Measurements from ENCODE around the gene MORF4L1. TPM values are rescaled to one million over a fixed set of nuclear protein-coding genes. Genes with fewer than 3 reads are reported as not detected.
A peak's percentile ranks its signal among the peaks of the same experiment; 100 is the strongest.

Gene MORF4L1
- total RNA-seq, 1 experiment from 2014 or later = 503 TPM

DNA sequence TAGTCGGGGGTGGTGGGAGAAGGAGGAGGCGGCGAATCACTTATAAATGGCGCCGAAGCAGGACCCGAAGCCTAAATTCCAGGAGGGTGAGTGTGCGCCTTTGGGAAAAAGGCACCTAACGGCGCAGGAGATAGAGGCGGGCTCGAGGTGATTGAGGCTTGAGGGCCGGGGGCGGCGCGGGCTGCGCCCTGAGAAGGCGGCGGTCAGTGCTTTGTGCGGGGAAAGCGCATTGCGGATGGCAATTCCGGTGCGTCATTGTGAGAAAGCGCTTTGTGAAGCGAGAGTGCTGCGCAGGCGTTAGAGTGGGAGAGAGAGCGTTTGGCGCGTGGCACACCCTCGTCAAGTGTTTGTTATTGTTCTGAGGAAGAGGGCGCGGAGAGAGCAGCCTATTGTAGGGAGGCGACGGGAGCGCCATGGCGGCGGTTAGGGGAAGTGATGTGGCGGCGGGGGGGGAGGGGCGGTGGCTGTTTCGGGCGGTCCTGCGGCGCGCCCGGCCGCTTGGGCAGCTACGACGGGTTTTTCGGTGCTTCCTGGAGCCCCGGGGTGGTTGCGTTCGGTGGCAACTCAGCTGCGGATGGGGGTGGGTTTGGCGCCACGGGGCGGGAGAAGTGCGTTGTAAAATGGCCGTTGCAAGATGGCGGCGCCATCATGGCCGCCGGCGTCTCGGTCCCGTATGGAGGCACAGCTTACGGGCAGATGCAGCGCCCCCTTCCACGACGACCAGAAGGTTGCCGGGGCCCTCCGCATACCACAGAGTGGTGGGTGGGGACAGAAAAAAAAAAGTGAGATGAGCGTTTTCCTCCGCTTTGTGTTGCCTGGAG is 492 bp downstream of the MORF4L1 start:
- peaks cover 9% of the 10 kb centered on the region for H3K36me3 Mint-ChIP-seq
- ChIA-PET CTCF (interaction anchor here (0.6 to 3.6 kb wide), 16 partner anchors 11 to 558 kb away, joined by 3 to 20 read pairs (median 4); partner anchors contain the start of gene ADAMTS7), POLR2A (interaction anchor here (0.6 to 2.9 kb wide), 10 partner anchors 10 to 307 kb away, joined by 3 to 13 read pairs (median 4); partner anchors contain the start of gene CHRNA5)
- no peaks in the 10 kb centered on the region for H3K27me3 Mint-ChIP-seq (ENCODE audit: low read depth)
- peaks cover 45% of the 10 kb centered on the region for H3K4me1 Mint-ChIP-seq
- peak overlapping the region; percentile 100 for H3K4me3 Mint-ChIP-seq
- peak; percentile 71 for ATAC-seq
- H3K9me3 Mint-ChIP-seq = no peaks in the 10 kb centered on the region
- peak; percentile 91 for DNase-seq (ENCODE audit: low spot score)
- H3K27ac Mint-ChIP-seq = peak overlapping the region; percentile 100
- TF ChIP-seq, protein P1, sequence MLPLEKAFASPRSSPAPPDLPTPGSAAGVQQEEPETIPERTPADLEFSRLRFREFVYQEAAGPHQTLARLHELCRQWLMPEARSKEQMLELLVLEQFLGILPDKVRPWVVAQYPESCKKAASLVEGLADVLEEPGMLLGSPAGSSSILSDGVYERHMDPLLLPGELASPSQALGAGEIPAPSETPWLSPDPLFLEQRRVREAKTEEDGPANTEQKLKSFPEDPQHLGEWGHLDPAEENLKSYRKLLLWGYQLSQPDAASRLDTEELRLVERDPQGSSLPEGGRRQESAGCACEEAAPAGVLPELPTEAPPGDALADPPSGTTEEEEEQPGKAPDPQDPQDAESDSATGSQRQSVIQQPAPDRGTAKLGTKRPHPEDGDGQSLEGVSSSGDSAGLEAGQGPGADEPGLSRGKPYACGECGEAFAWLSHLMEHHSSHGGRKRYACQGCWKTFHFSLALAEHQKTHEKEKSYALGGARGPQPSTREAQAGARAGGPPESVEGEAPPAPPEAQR (CRISPR knock-in tag; IDR thresholded peaks at IDR 0.05) = no peak
- TF ChIP-seq, protein P2, sequence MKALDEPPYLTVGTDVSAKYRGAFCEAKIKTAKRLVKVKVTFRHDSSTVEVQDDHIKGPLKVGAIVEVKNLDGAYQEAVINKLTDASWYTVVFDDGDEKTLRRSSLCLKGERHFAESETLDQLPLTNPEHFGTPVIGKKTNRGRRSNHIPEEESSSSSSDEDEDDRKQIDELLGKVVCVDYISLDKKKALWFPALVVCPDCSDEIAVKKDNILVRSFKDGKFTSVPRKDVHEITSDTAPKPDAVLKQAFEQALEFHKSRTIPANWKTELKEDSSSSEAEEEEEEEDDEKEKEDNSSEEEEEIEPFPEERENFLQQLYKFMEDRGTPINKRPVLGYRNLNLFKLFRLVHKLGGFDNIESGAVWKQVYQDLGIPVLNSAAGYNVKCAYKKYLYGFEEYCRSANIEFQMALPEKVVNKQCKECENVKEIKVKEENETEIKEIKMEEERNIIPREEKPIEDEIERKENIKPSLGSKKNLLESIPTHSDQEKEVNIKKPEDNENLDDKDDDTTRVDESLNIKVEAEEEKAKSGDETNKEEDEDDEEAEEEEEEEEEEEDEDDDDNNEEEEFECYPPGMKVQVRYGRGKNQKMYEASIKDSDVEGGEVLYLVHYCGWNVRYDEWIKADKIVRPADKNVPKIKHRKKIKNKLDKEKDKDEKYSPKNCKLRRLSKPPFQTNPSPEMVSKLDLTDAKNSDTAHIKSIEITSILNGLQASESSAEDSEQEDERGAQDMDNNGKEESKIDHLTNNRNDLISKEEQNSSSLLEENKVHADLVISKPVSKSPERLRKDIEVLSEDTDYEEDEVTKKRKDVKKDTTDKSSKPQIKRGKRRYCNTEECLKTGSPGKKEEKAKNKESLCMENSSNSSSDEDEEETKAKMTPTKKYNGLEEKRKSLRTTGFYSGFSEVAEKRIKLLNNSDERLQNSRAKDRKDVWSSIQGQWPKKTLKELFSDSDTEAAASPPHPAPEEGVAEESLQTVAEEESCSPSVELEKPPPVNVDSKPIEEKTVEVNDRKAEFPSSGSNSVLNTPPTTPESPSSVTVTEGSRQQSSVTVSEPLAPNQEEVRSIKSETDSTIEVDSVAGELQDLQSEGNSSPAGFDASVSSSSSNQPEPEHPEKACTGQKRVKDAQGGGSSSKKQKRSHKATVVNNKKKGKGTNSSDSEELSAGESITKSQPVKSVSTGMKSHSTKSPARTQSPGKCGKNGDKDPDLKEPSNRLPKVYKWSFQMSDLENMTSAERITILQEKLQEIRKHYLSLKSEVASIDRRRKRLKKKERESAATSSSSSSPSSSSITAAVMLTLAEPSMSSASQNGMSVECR (CRISPR knock-in tag; IDR thresholded peaks at IDR 0.05; ENCODE audit: borderline replicate concordance) = 0 out of 2 replicates have a peak, but pooled peaks have one; percentile 22
- TF ChIP-seq RORB (CRISPR knock-in tag; IDR thresholded peaks at IDR 0.05) (0 out of 2 replicates have a peak, but pooled peaks have one; percentile 9), ZNF232 (CRISPR knock-in tag; IDR thresholded peaks at IDR 0.05) (0 out of 2 replicates have a peak, but pooled peaks have one; percentile 26), TCF7 (CRISPR knock-in tag; IDR thresholded peaks at IDR 0.05; ENCODE audit: low read depth) (no peak), JAZF1 (CRISPR knock-in tag; IDR thresholded peaks at IDR 0.05) (no peak), ZNF416 (CRISPR knock-in tag; IDR thresholded peaks at IDR 0.05) (peak; percentile 76; the same call in 1 of the 2 replicates), TEAD1 (CRISPR knock-in tag; IDR thresholded peaks at IDR 0.05) (peak; percentile 75), ZNF121 (CRISPR knock-in tag; IDR thresholded peaks at IDR 0.05) (no peak), ZNF219 (CRISPR knock-in tag; IDR thresholded peaks at IDR 0.05; ENCODE audit: borderline replicate concordance) (0 out of 2 replicates have a peak, but pooled peaks have one; percentile 47), MYBL2 (CRISPR knock-in tag; IDR thresholded peaks at IDR 0.05) (no peak), SMAD4 (CRISPR knock-in tag; IDR thresholded peaks at IDR 0.05) (peak; percentile 52; the same call in 1 of the 2 replicates), KAT7 (CRISPR knock-in tag; IDR thresholded peaks at IDR 0.05; ENCODE audit: borderline replicate concordance) (peak; percentile 75; the same call in 1 of the 2 replicates), NR1H2 (CRISPR knock-in tag; IDR thresholded peaks at IDR 0.05) (no peak), FOXP1 (CRISPR knock-in tag; IDR thresholded peaks at IDR 0.05; ENCODE audit: borderline replicate concordance) (peak; percentile 39; the same call in 1 of the 2 replicates), GABPB1 (CRISPR knock-in tag; IDR thresholded peaks at IDR 0.05) (no peak; the same call in 1 of the 2 replicates)
- TF ChIP-seq, protein P3, sequence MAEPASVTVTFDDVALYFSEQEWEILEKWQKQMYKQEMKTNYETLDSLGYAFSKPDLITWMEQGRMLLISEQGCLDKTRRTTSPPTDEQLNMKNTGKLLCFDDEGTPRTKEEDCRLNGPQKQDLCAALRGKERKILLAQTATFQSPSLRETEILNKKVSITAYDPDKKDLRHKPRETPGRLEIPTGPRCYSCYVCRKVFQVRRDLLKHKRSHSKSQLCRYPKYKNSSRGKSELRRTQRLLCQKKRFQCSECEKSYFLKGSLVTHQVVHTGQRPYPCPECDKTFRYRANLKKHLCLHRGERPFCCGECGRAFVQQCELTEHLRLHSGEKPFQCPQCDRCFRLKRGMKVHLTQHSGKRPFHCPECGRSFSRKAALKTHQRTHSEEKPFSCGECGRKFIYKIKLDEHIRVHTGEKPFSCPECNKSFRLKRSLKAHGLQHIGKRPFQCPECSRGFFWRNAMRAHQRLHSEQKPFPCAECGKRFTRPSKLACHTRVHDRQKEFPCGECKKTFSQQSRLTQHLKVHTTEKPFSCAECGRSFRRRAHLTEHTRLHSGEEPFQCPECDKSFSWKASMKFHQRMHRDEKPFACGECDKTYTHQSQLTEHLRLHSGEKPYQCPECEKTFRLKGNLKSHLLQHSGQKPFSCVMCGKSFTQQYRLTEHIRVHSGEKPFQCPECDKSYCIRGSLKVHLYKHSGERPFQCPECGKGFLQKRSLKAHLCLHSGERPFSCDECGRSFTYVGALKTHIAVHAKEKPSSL (CRISPR knock-in tag; conservative IDR thresholded peaks at IDR 0.05) = peak; percentile 71; the same call in 1 of the 2 replicates
- TF ChIP-seq, protein P4, sequence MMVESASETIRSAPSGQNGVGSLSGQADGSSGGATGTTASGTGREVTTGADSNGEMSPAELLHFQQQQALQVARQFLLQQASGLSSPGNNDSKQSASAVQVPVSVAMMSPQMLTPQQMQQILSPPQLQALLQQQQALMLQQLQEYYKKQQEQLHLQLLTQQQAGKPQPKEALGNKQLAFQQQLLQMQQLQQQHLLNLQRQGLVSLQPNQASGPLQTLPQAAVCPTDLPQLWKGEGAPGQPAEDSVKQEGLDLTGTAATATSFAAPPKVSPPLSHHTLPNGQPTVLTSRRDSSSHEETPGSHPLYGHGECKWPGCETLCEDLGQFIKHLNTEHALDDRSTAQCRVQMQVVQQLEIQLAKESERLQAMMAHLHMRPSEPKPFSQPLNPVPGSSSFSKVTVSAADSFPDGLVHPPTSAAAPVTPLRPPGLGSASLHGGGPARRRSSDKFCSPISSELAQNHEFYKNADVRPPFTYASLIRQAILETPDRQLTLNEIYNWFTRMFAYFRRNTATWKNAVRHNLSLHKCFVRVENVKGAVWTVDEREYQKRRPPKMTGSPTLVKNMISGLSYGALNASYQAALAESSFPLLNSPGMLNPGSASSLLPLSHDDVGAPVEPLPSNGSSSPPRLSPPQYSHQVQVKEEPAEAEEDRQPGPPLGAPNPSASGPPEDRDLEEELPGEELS (CRISPR knock-in tag; IDR thresholded peaks at IDR 0.05) = 0 out of 2 replicates have a peak, but pooled peaks have one; percentile 4
- TF ChIP-seq, protein P5, sequence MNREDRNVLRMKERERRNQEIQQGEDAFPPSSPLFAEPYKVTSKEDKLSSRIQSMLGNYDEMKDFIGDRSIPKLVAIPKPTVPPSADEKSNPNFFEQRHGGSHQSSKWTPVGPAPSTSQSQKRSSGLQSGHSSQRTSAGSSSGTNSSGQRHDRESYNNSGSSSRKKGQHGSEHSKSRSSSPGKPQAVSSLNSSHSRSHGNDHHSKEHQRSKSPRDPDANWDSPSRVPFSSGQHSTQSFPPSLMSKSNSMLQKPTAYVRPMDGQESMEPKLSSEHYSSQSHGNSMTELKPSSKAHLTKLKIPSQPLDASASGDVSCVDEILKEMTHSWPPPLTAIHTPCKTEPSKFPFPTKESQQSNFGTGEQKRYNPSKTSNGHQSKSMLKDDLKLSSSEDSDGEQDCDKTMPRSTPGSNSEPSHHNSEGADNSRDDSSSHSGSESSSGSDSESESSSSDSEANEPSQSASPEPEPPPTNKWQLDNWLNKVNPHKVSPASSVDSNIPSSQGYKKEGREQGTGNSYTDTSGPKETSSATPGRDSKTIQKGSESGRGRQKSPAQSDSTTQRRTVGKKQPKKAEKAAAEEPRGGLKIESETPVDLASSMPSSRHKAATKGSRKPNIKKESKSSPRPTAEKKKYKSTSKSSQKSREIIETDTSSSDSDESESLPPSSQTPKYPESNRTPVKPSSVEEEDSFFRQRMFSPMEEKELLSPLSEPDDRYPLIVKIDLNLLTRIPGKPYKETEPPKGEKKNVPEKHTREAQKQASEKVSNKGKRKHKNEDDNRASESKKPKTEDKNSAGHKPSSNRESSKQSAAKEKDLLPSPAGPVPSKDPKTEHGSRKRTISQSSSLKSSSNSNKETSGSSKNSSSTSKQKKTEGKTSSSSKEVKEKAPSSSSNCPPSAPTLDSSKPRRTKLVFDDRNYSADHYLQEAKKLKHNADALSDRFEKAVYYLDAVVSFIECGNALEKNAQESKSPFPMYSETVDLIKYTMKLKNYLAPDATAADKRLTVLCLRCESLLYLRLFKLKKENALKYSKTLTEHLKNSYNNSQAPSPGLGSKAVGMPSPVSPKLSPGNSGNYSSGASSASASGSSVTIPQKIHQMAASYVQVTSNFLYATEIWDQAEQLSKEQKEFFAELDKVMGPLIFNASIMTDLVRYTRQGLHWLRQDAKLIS (CRISPR knock-in tag; IDR thresholded peaks at IDR 0.05; ENCODE audit: borderline replicate concordance) = no peak
- TF ChIP-seq, protein P6, sequence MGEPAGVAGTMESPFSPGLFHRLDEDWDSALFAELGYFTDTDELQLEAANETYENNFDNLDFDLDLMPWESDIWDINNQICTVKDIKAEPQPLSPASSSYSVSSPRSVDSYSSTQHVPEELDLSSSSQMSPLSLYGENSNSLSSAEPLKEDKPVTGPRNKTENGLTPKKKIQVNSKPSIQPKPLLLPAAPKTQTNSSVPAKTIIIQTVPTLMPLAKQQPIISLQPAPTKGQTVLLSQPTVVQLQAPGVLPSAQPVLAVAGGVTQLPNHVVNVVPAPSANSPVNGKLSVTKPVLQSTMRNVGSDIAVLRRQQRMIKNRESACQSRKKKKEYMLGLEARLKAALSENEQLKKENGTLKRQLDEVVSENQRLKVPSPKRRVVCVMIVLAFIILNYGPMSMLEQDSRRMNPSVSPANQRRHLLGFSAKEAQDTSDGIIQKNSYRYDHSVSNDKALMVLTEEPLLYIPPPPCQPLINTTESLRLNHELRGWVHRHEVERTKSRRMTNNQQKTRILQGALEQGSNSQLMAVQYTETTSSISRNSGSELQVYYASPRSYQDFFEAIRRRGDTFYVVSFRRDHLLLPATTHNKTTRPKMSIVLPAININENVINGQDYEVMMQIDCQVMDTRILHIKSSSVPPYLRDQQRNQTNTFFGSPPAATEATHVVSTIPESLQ (CRISPR knock-in tag; IDR thresholded peaks at IDR 0.05) = no peak
